Activated naive CD8-positive, alpha-beta T cell treated with anti-CD3 and anti-CD28 coated beads, Interleukin-2, amount 50 U/mL, for 24 hours (primary cell): Measurements from ENCODE around the gene DLGAP1.

Source experiments
- ATAC-seq: fragments of 150-1000 bp; cut with Tn5 transposase; one replicate; pipeline ENCODE4 v1.10.0; 2021
- DNase-seq: peaks from one replicate; pipeline ENCODE4 v3.0.0; 2021
- H3K27ac Mint-ChIP-seq: one replicate; pipeline ENCODE4 v1.8.0; 2021; ENCODE audit warnings: mild to moderate bottlenecking, mixed read lengths
- H3K27me3 Mint-ChIP-seq: one replicate; pipeline ENCODE4 v1.8.0; 2021; ENCODE audit warnings: mixed read lengths
- H3K36me3 Mint-ChIP-seq: one replicate; pipeline ENCODE4 v1.8.0; 2021; ENCODE audit warnings: low read depth, mixed read lengths
- H3K4me1 Mint-ChIP-seq: one replicate; pipeline ENCODE4 v1.8.0; 2021; ENCODE audit warnings: mixed read lengths
- H3K4me3 Mint-ChIP-seq: one replicate; pipeline ENCODE4 v1.8.0; 2021; ENCODE audit warnings: mild to moderate bottlenecking, moderate library complexity, mixed read lengths
- H3K9me3 Mint-ChIP-seq: one replicate; pipeline ENCODE4 v1.8.0; 2021; ENCODE audit warnings: mixed read lengths

The DLGAP1 gene

GRCh38 chr18:3840766-3841165 is 614.3 kb downstream of the DLGAP1 start:
- H3K9me3 Mint-ChIP-seq: no peaks in the 10 kb centered on the region
- H3K4me3 Mint-ChIP-seq: no peak overlapping the region
- no peak overlapping the region for H3K27ac Mint-ChIP-seq
- DNase-seq: no peak
- H3K36me3 Mint-ChIP-seq: no peaks in the 10 kb centered on the region
- no peaks in the 10 kb centered on the region for H3K4me1 Mint-ChIP-seq
- peaks cover 6% of the 10 kb centered on the region for H3K27me3 Mint-ChIP-seq
- no peak for ATAC-seq

- H3K27ac Mint-ChIP-seq: no peak overlapping the region
- no peak for DNase-seq
- H3K4me1 Mint-ChIP-seq: no peaks in the 10 kb centered on the region
- no peak for ATAC-seq
- no peak overlapping the region for H3K4me3 Mint-ChIP-seq
- no peaks in the 10 kb centered on the region for H3K36me3 Mint-ChIP-seq
- H3K9me3 Mint-ChIP-seq: no peaks in the 10 kb centered on the region
- H3K27me3 Mint-ChIP-seq: peaks cover 6% of the 10 kb centered on the region
Measured at GRCh38 chr18:3839581-3839981, 615.5 kb downstream of the DLGAP1 start.

GRCh38 chr18:3836483-3837335 is 618.4 kb downstream of the DLGAP1 start:
- no peak for DNase-seq
- H3K4me1 Mint-ChIP-seq: no peaks in the 10 kb centered on the region
- ATAC-seq: no peak

GRCh38 chr18:3832025-3832638 is 623.0 kb downstream of the DLGAP1 start:
- H3K4me3 Mint-ChIP-seq: no peak overlapping the region
- DNase-seq (no peak), ATAC-seq (no peak)
- H3K36me3 Mint-ChIP-seq: no peaks in the 10 kb centered on the region
- H3K27ac Mint-ChIP-seq: no peak overlapping the region
- no peaks in the 10 kb centered on the region for H3K4me1 Mint-ChIP-seq
- no peaks in the 10 kb centered on the region for H3K27me3 Mint-ChIP-seq
- no peaks in the 10 kb centered on the region for H3K9me3 Mint-ChIP-seq

More at GRCh38 chr18:3836483-3837335, 618.4 kb downstream of the DLGAP1 start:
- Mint-ChIP-seq H3K27me3 (peaks cover 4% of the 10 kb centered on the region), H3K9me3 (no peaks in the 10 kb centered on the region), H3K4me3 (no peak overlapping the region), H3K36me3 (no peaks in the 10 kb centered on the region), H3K27ac (no peak overlapping the region)

- Mint-ChIP-seq H3K36me3 (no peaks in the 10 kb centered on the region), H3K4me3 (no peak overlapping the region), H3K27me3 (no peaks in the 10 kb centered on the region), H3K4me1 (no peaks in the 10 kb centered on the region), H3K27ac (no peak overlapping the region), H3K9me3 (no peaks in the 10 kb centered on the region)
- ATAC-seq (no peak), DNase-seq (no peak)
Measured at GRCh38 chr18:3830604-3831003, 624.5 kb downstream of the DLGAP1 start.

GRCh38 chr18:3827236-3827845 is 627.8 kb downstream of the DLGAP1 start:
- Mint-ChIP-seq H3K9me3 (no peaks in the 10 kb centered on the region), H3K27ac (no peak overlapping the region), H3K4me3 (no peak overlapping the region), H3K4me1 (no peaks in the 10 kb centered on the region), H3K36me3 (no peaks in the 10 kb centered on the region), H3K27me3 (peaks cover 3% of the 10 kb centered on the region)
- no peak for DNase-seq
- no peak for ATAC-seq

- ATAC-seq (no peak), DNase-seq (no peak)
- Mint-ChIP-seq H3K4me1 (no peaks in the 10 kb centered on the region), H3K9me3 (no peaks in the 10 kb centered on the region), H3K36me3 (no peaks in the 10 kb centered on the region), H3K4me3 (no peak overlapping the region), H3K27ac (no peak overlapping the region), H3K27me3 (peaks cover 3% of the 10 kb centered on the region)
Measured at GRCh38 chr18:3826021-3826420, 629.1 kb downstream of the DLGAP1 start.

- no peaks in the 10 kb centered on the region for H3K4me1 Mint-ChIP-seq
- no peak for DNase-seq
- H3K4me3 Mint-ChIP-seq: no peak overlapping the region
- no peak overlapping the region for H3K27ac Mint-ChIP-seq
- ATAC-seq: no peak
- no peaks in the 10 kb centered on the region for H3K36me3 Mint-ChIP-seq
- H3K9me3 Mint-ChIP-seq: no peaks in the 10 kb centered on the region
- peaks cover 5% of the 10 kb centered on the region for H3K27me3 Mint-ChIP-seq
Measured at GRCh38 chr18:3824101-3824500, 631.0 kb downstream of the DLGAP1 start.

- Mint-ChIP-seq H3K36me3 (no peaks in the 10 kb centered on the region), H3K4me3 (no peak overlapping the region), H3K9me3 (no peaks in the 10 kb centered on the region), H3K27me3 (peaks cover 5% of the 10 kb centered on the region), H3K27ac (no peak overlapping the region), H3K4me1 (no peaks in the 10 kb centered on the region)
- DNase-seq: no peak
- no peak for ATAC-seq
Measured at GRCh38 chr18:3823073-3823472, 632.0 kb downstream of the DLGAP1 start.

- H3K27ac Mint-ChIP-seq: no peak overlapping the region
Measured at GRCh38 chr18:3821524-3821923, 633.6 kb downstream of the DLGAP1 start.

GRCh38 chr18:3819961-3820360 is 635.1 kb downstream of the DLGAP1 start:
- Mint-ChIP-seq H3K4me3 (no peak overlapping the region), H3K9me3 (no peaks in the 10 kb centered on the region), H3K4me1 (no peaks in the 10 kb centered on the region), H3K27ac (no peak overlapping the region), H3K36me3 (no peaks in the 10 kb centered on the region), H3K27me3 (peaks cover 5% of the 10 kb centered on the region)
- ATAC-seq (no peak), DNase-seq (no peak)

More at GRCh38 chr18:3821524-3821923, 633.6 kb downstream of the DLGAP1 start:
- H3K9me3 Mint-ChIP-seq: no peaks in the 10 kb centered on the region
- H3K36me3 Mint-ChIP-seq: no peaks in the 10 kb centered on the region
- no peak for DNase-seq
- H3K4me3 Mint-ChIP-seq: no peak overlapping the region
- H3K27me3 Mint-ChIP-seq: peaks cover 5% of the 10 kb centered on the region
- no peak for ATAC-seq
- H3K4me1 Mint-ChIP-seq: no peaks in the 10 kb centered on the region

GRCh38 chr18:3816610-3817363 is 638.3 kb downstream of the DLGAP1 start:
- ATAC-seq (no peak), DNase-seq (no peak)
- H3K36me3 Mint-ChIP-seq: no peaks in the 10 kb centered on the region
- H3K4me1 Mint-ChIP-seq: no peaks in the 10 kb centered on the region
- no peak overlapping the region for H3K4me3 Mint-ChIP-seq
- no peak overlapping the region for H3K27ac Mint-ChIP-seq
- H3K27me3 Mint-ChIP-seq: peaks cover 2% of the 10 kb centered on the region
- no peaks in the 10 kb centered on the region for H3K9me3 Mint-ChIP-seq

- Mint-ChIP-seq H3K4me3 (no peak overlapping the region), H3K4me1 (no peaks in the 10 kb centered on the region), H3K27me3 (peaks cover 2% of the 10 kb centered on the region), H3K27ac (no peak overlapping the region), H3K9me3 (no peaks in the 10 kb centered on the region), H3K36me3 (no peaks in the 10 kb centered on the region)
- no peak for ATAC-seq
- no peak for DNase-seq
Measured at GRCh38 chr18:3815991-3816390, 639.1 kb downstream of the DLGAP1 start.

GRCh38 chr18:3814816-3815215 is 640.3 kb downstream of the DLGAP1 start:
- Mint-ChIP-seq H3K36me3 (no peaks in the 10 kb centered on the region), H3K27ac (no peak overlapping the region), H3K9me3 (no peaks in the 10 kb centered on the region), H3K4me3 (no peak overlapping the region), H3K27me3 (no peaks in the 10 kb centered on the region), H3K4me1 (no peaks in the 10 kb centered on the region)
- ATAC-seq (no peak), DNase-seq (no peak)
